ENCODE measurements around the gene CDKAL1.

- no peak for TF ChIP-seq POLR2A (IDR thresholded peaks at IDR 0.05; ENCODE audit: low read depth, low read length)
- TF ChIP-seq TAF1 (IDR thresholded peaks at IDR 0.05; ENCODE audit: low read depth, low read length): no peak
Observed at GRCh38 chr6:20905377-20905776, 371.1 kb downstream of the CDKAL1 start.
